Measurements from ENCODE around the gene SFRP5.

Gene SFRP5

GRCh38 chr10:97791824-97792721 is 20.3 kb upstream of the SFRP5 start:
- Histone ChIP-seq H3K27ac (replicated peaks) (no peak overlapping the region), H3K4me3 (replicated peaks; ENCODE audit: insufficient read depth, low read length) (no peak overlapping the region), H3K27me3 (ENCODE audit: insufficient read depth, poor library complexity, severe bottlenecking) (peaks cover 10% of the 10 kb centered on the region)
- DNase-seq (ENCODE audit: low read depth in 1 of 2, low spot score in 1 of 2), result peak in 1 of 2 experiments; percentile 55
- TF ChIP-seq CTCF (IDR thresholded peaks at IDR 0.05; ENCODE audit: insufficient read depth, low read length) (peak; percentile 93), SPI1 (IDR thresholded peaks at IDR 0.05; ENCODE audit: borderline replicate concordance, low read depth) (no peak)

- no peak for DNase-seq (ENCODE audit: low read depth in 1 of 2, low spot score in 1 of 2)
- no peak for TF ChIP-seq GABPA (IDR thresholded peaks at IDR 0.05; ENCODE audit: low read depth)
- no peak for TF ChIP-seq POLR2AphosphoS5 (IDR thresholded peaks at IDR 0.05; ENCODE audit: low read depth)
- TF ChIP-seq REST (IDR thresholded peaks at IDR 0.05; ENCODE audit: insufficient replicate concordance, low read depth), result no peak
- TF ChIP-seq SPI1 (IDR thresholded peaks at IDR 0.05; ENCODE audit: borderline replicate concordance, low read depth), result no peak
- no peak for TF ChIP-seq CTCF (IDR thresholded peaks at IDR 0.05; ENCODE audit: insufficient read depth, low read length)
- H3K4me3 ChIP-seq (replicated peaks; ENCODE audit: insufficient read depth, low read length), result no peak overlapping the region
Observed at GRCh38 chr10:97789770-97790397, 18.1 kb upstream of the SFRP5 start.

GRCh38 chr10:97788552-97789442 is 17.0 kb upstream of the SFRP5 start:
- H3K4me3 ChIP-seq (replicated peaks; ENCODE audit: insufficient read depth, low read length), result no peak overlapping the region
- peaks cover 10% of the 10 kb centered on the region for H3K27me3 ChIP-seq (ENCODE audit: insufficient read depth, poor library complexity, severe bottlenecking)
- TF ChIP-seq SPI1 (IDR thresholded peaks at IDR 0.05; ENCODE audit: borderline replicate concordance, low read depth) (peak; percentile 37; the same call in 1 of the 2 replicates), REST (IDR thresholded peaks at IDR 0.05; ENCODE audit: insufficient replicate concordance, low read depth) (no peak)
- DNase-seq (ENCODE audit: low read depth in 1 of 2, low spot score in 1 of 2), result peak in 1 of 2 experiments; percentile 5
- no peak overlapping the region for H3K27ac ChIP-seq (replicated peaks)

More at GRCh38 chr10:97789770-97790397, 18.1 kb upstream of the SFRP5 start:
- Histone ChIP-seq H3K27ac (replicated peaks) (no peak overlapping the region), H3K27me3 (ENCODE audit: insufficient read depth, poor library complexity, severe bottlenecking) (peaks cover 10% of the 10 kb centered on the region)

All from HL-60 (cell line).